GM12801 (cell line): ENCODE data around the gene TLR3.

Experiments used
- TF ChIP-seq, protein P1 (sequence below): IDR thresholded peaks from one replicate; pipeline ENCODE4 v1.5.1; 2011; ENCODE audit warnings: control low read depth; ENCODE audit not compliant: insufficient read length; ENCODE audit errors: extremely low read depth

The TLR3 gene

DNA sequence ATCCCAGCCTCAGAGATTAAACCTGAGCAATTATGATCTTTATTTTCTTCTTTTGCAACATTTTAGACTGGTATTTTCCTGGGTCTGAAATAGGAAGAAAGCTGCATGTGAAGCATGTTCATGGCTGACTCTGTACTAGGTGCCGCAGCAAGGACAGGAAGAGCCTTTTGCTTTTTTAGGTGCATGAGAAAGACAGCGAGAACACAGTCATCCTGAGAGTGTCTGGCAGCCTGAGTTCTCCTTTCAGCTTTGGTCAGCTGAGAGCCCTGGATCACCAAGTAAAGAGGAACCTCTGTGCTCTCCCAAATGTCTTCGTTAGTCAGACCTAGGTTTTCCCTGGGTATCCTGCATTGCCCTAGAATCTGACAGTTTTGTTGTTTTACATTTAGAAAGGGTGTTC is 65.3 kb downstream of the TLR3 start:
- TF ChIP-seq, protein P1, sequence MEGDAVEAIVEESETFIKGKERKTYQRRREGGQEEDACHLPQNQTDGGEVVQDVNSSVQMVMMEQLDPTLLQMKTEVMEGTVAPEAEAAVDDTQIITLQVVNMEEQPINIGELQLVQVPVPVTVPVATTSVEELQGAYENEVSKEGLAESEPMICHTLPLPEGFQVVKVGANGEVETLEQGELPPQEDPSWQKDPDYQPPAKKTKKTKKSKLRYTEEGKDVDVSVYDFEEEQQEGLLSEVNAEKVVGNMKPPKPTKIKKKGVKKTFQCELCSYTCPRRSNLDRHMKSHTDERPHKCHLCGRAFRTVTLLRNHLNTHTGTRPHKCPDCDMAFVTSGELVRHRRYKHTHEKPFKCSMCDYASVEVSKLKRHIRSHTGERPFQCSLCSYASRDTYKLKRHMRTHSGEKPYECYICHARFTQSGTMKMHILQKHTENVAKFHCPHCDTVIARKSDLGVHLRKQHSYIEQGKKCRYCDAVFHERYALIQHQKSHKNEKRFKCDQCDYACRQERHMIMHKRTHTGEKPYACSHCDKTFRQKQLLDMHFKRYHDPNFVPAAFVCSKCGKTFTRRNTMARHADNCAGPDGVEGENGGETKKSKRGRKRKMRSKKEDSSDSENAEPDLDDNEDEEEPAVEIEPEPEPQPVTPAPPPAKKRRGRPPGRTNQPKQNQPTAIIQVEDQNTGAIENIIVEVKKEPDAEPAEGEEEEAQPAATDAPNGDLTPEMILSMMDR, result no peak

DNA sequence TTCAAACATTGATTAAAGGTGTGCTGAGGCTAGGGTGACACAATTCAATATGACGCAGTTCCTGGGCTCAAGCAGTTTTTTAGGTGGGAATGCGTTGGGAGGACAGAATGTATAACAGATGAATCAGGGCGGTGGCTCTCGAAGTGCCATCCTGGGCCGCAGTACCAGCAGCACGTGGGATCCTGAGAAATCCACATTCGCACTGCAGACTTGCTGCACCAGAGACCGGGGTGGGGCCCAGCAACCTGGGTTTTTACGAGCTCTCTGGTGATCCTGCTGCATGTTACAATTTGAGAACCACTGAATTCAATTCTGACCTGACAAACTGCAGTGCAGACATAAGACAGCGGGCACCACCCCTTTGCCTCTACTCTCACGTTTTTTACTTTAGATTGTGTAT is 65.9 kb downstream of the TLR3 start:
- TF ChIP-seq, protein P1, result no peak

DNA sequence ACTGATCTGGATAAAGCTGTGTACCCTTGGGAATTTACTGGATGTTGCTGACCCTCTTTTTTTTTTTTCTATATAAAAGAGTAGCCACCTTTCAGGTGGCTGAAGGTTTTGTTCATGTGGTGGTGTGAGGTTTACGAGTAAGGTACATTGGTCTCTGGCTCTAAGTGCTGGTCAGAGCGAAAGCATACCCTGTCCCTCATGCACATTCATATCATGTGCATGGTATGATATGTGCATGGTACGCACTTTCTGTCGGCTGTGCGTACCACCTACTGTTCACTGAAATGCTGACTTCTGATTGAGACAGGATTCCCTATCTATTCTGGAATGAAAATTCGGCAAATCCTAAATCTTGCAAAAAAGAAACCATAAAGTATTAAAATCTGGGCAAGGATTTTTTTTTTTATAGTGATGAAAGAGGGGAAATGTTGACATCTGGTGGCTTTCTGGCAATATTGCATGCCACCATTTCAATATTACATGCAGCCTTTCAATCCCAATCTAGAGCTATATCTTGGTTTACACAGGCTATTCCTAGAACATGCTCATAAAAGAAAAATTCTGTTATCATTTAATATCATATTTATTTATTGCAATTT is 68.3 kb downstream of the TLR3 start:
- TF ChIP-seq, protein P1, result no peak
